ENCODE measurements around the gene NR5A2.
A peak's percentile ranks its signal among the peaks of the same experiment; 100 is the strongest.

GRCh38 chr1:200035397-200035955 lies 8.0 kb downstream of the NR5A2 start:
- no peak for TF ChIP-seq CTCF (IDR thresholded peaks at IDR 0.05)
- peak; percentile 90 for TF ChIP-seq EZH2 (IDR thresholded peaks at IDR 0.05)
- peak; percentile 76 for TF ChIP-seq EZH2phosphoT487 (IDR thresholded peaks at IDR 0.05)

Measured in neural progenitor cell (in vitro differentiated cells).